Measurements from ENCODE around the gene EDNRB.

GRCh38 chr13:77925616-77926015 is 7.0 kb upstream of the EDNRB start:
- TF ChIP-seq CTCF (IDR thresholded peaks at IDR 0.05; ENCODE audit: low read length) (no peak), EZH2 (optimal IDR thresholded peaks at IDR 0.05; ENCODE audit: low read depth, low read length) (no peak), EZH2phosphoT487 (IDR thresholded peaks at IDR 0.05; ENCODE audit: low read length) (no peak)

All from MM.1S (cell line).